Gastroesophageal sphincter (tissue), 3 donors: ENCODE results near the gene PTPN4.

Experiments used
- POLR2A ChIP-seq, 2 donors: fragments of 450-650 bp; IDR thresholded peaks; one replicate each; pipeline ENCODE4 v1.6.1; 2017; ENCODE audit warnings: antibody characterized with exemption in 2 of 2, mild to moderate bottlenecking in 2 of 2, moderate library complexity in 1 of 2
- POLR2AphosphoS5 ChIP-seq: sonication (generic); formaldehyde crosslinking; IDR thresholded peaks from one replicate; pipeline ENCODE4 v1.6.1; 2017; ENCODE audit warnings: antibody characterized with exemption
- TF ChIP-seq, protein P1 (sequence below), 4 experiments: fragments of 200-600 bp in 2 of 4; fragments of 450-650 bp in 2 of 4; sonication (generic) in 1 of 4; IDR thresholded peaks; one replicate each; pipeline ENCODE4 v1.5.1; 2017 to 2019; ENCODE audit warnings: antibody characterized with exemption in 4 of 4, mild to moderate bottlenecking in 2 of 4, moderate library complexity in 2 of 4

DNA sequence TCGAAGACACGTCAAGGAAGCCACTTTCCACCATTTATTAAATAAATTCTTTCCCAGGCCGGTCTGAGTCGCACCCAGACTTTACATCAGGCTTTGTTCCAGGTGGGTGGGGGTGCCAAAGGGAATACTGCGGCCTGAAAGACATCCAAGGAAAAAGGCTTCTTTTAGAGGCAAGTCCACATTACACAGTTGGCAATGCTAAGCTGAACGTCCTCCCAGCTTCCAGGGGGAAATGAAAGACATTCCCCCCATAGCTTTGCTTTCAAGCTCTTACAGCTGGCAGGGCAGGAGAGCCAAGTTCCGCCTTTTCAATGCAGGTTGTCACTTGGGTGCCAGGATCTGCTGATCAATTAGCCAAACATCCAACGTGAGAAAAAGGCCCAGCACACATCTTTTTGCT lies 36.5 kb upstream of the PTPN4 start:
- TF ChIP-seq, protein P1, sequence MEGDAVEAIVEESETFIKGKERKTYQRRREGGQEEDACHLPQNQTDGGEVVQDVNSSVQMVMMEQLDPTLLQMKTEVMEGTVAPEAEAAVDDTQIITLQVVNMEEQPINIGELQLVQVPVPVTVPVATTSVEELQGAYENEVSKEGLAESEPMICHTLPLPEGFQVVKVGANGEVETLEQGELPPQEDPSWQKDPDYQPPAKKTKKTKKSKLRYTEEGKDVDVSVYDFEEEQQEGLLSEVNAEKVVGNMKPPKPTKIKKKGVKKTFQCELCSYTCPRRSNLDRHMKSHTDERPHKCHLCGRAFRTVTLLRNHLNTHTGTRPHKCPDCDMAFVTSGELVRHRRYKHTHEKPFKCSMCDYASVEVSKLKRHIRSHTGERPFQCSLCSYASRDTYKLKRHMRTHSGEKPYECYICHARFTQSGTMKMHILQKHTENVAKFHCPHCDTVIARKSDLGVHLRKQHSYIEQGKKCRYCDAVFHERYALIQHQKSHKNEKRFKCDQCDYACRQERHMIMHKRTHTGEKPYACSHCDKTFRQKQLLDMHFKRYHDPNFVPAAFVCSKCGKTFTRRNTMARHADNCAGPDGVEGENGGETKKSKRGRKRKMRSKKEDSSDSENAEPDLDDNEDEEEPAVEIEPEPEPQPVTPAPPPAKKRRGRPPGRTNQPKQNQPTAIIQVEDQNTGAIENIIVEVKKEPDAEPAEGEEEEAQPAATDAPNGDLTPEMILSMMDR (IDR thresholded peaks at IDR 0.05): no peak
- TF ChIP-seq POLR2AphosphoS5: no peak
- no peak for TF ChIP-seq POLR2A (IDR thresholded peaks at IDR 0.05)
